DMS79 treated with DMSO at 0.1 percent for 48 hours (cell line): ENCODE measurements around the gene SLC25A26.

Experiments used
- DNase-seq: peaks from one replicate; lab custom pipeline; 2025; lab: John Stamatoyannopoulos, UW

Gene SLC25A26

GRCh38 chr3:66326340-66326739 lies 105.5 kb downstream of the SLC25A26 start:
- DNase-seq, result no peak

DNA sequence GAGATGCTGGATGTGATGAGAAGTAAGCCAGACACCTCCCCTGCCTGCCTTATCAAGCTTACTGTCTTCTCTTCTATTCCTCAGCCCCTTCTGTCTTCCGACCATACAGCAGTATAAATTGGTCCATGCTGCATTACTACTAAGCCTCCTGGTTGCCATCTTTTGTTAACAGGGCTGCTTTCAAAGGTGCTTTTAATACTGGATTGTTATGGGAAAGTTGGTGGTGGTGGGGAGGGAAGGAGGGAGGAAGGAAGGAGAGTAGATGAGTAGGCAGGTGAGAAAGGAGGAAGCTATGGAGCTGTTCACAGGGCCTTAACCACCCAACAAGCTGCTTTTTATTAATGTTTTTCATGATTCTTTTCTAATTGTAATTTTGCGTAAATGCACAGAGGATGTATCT lies 114.9 kb downstream of the SLC25A26 start:
- DNase-seq, result no peak

DNA sequence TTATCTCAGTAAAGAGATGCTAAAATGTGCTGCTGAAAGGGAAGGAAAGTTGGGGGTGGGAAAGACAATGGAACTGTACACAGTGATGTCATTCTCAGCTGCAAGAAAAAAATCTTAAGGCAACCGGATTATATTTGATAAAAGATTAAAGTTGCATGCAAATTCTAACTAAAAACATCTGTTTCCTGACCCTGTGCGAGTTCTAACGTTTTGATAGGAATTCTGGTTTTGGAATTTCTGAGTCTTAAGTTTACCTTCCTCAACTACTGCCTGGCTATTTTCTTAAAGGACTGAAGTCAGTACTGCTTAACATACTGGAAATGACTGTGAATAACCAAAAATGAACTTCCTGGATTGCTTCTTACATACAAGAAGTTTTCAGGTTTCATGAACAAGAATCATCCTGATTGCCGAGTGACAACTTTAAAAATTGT lies 115.5 kb downstream of the SLC25A26 start:
- no peak for DNase-seq

- DNase-seq, result no peak
Measured at GRCh38 chr3:66338927-66339326, 118.1 kb downstream of the SLC25A26 start.

DNA sequence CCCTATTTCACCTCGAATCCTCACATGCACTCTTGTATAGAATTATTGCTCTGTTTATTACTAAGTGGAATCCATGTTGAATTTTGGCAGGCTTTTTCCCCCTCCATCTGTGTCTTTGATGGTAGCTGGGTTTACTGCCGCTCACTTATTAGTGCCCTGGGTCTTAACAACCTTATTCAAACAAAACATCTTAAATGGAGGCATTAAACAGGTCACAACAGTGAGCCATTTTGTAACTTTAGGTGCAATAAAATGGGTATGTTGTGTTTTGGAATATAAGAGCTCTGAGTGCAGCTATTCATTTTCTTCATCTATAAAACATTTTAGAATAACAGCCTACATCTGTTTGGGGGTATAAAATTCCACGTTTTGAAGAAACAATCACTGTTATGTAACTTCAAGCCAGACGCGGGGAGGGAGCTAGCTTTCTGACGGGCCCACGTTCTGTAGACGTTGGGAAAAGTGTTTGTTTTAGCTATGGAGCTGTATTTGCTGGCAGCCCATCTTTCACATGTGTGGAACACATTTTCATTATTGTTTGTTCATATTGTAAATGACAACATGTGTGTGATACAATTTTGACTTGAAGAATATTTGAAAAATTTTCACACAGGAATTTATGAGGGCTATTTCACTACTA lies 122.0 kb downstream of the SLC25A26 start:
- no peak for DNase-seq

DNA sequence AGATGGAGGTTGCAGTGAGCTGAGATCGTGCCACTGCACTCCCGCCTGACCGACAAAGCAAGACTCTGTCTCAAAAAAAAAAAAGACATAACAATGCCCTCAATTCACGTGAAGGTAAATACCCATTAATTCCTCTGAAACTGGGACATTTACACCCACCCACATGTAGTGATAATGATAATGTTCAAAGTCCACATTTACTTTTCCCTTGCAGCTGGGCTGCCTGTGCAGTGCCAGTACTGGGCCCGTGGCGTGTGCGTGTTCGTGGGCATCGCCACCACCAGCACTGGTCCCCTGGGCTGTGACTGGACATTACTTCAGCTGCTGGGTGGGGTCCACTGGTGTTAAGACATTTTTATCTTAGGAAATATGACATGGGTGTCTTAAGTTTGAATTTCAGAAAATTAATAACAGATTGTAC lies 123.6 kb downstream of the SLC25A26 start:
- no peak for DNase-seq

DNA sequence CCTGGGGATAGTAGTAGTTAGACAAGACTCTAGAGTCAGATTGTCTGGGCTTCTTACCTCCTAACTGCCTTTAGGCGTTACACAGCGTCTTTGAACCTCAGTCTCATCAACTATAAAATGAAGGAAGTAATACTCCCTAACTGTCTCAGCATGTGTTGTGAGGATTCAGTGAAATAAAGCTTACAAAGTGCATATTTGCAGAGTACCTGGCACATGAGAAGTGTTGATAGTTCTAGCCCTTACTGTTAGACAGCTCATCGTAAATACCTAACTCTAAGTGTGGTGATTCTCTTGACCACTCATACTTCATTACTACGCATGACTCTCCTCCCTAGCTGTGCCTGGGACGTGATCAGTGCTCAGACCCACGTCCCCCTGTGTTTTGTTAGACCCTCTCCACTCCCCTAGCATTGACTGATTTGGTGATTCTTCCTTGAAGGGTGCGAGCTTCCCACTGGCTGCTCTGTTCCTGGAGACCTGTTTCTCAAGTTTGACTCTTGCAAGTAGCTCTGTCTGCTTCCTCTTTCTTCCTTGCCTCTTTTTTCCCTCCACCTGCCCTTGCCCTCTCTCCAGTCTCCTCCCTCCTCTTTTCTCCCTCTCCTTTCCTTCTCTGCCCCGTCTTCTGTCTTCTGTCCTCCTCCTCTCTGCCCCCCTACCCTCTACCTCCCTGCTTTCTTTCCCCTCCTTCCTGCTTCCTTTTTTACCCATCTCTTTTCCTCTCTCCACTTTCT lies 124.2 kb downstream of the SLC25A26 start:
- no peak for DNase-seq

DNA sequence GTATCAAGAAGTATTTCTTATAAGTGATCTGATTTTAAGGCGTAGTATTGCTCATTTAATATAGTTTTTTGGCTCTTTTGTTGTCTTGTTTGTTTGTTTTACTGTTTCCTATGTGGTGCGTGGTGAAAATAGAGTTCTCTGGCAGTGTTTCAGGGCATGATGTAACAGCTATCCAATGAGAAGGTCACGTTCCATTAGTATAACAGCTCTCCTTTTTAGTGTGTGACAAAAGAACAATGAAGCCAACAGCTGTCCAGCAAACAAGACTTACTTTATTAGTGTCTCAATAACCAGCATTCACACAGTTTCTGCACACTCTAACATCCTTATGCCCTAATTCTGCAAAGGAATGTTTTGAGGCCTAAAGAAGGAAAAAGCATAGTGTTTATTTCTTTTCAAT lies 127.9 kb downstream of the SLC25A26 start:
- no peak for DNase-seq

DNA sequence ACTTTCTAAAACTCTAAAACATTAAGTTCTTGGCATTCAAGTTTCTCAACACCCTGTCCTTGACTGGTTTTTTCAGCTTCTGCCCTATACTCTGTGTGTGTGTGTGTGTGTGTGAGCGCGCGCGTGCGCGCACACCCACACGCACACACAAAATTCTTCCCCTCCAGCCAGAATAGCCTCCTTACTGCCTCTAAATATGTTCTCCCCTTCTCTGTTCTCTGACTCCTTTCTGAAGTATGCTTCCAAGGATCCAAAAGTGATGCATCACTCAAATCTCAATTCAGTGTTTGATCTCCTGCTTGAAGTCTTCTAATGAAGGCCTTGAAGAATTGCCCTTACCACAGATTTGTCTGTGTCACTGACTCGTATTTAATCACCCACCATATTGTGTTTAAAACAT lies 129.8 kb downstream of the SLC25A26 start:
- DNase-seq, result no peak

DNA sequence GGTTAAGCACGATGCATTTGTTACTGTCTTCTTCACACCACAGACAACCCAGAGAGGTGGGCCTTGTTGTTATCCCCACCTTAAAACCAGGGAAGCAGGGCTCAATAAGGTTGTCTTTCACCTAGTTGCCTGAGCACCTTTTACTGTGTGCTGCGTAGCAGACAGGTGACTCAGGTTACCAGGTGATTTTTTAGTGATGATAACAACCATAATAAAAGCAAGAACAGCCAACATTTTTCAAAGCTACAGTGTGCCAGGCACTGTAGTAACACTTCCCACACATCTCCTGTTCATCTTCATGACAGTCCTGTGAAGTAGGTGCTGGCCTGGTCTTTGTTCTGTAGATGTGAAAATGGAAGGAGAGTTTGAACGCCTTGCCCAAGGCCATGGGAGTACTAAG lies 132.2 kb downstream of the SLC25A26 start:
- no peak for DNase-seq

DNA sequence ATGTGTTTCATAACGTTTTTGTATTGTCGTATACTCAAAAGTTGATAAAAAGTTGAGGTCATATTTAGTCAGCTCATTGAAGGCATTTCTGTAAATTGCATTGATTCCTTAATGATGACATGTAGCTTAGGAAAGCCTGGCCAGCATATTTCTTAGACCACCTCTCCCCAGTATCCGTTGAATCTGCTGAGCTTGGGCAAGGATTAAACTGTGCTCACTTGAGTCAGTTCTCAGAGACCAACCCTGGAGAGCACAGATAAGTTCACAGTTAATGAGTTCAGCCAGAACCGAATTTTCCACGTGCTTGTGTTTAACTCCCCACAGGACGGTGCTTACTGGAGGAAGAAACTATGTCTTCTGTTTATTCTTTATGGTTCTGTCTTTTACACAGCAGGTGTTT lies 132.7 kb downstream of the SLC25A26 start:
- no peak for DNase-seq

GRCh38 chr3:66354001-66354400 lies 133.2 kb downstream of the SLC25A26 start:
- no peak for DNase-seq

GRCh38 chr3:66355394-66355793 lies 134.6 kb downstream of the SLC25A26 start:
- DNase-seq, result no peak

- no peak for DNase-seq
Measured at GRCh38 chr3:66355997-66356396, 135.2 kb downstream of the SLC25A26 start.

- no peak for DNase-seq
Measured at GRCh38 chr3:66361356-66361755, 140.6 kb downstream of the SLC25A26 start.

GRCh38 chr3:66362541-66362941 lies 141.7 kb downstream of the SLC25A26 start:
- no peak for DNase-seq

DNA sequence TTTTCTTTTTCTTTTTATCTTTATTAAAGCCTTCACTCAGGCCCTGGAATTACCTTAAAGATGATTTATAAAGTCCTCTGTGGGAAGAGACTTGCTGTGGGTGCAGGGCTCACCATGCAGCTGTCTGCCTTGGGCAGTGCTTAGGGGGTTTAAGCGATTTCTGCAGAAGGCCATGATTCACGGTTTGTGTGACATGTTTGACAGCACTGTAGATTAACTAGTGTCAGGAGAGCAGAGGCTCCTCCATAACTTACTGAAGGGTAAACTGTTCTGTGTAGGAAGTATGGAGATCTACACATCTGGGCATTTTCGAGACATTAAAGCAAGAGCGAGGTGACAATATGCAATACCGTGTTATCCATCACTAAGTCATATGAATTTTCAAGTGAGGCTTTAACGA lies 142.3 kb downstream of the SLC25A26 start:
- no peak for DNase-seq

DNA sequence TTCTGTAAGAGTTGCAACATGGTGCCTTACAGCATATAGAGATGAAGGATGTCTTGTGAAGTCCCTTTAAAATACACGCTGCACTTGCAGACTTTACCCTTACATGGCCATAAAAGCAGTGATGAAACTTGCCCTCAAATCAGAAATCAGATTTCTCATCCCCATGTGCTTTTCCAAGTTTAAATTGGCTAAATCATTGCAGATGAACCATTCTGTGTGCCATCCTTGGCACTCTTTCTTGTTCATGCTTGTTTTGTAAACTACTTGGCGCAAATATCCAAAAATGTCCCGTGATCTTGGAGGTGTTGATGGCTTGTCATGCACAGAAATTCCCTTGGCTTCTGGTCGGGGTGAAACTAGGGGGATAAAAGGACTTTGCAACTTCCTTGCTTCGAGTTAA lies 144.3 kb downstream of the SLC25A26 start:
- no peak for DNase-seq

DNA sequence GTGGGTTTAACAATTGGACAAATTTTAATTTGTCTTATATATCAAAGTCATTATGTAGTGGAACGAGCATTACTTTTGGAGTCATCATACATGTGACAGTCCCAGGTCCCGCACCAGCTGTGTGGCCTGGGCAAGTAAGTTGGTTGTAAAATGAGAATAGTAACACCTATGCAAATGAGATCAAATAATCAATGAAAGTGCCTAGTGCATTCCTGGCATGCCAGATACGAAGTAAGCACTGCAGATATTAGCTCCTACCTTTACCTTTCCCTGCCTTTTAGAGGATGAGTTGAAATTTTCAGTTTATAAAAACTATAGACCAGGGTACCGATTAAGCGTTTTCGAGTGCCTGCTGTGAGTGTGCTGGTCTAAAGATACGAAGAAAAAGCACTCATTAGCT lies 145.9 kb downstream of the SLC25A26 start:
- DNase-seq, result no peak

DNA sequence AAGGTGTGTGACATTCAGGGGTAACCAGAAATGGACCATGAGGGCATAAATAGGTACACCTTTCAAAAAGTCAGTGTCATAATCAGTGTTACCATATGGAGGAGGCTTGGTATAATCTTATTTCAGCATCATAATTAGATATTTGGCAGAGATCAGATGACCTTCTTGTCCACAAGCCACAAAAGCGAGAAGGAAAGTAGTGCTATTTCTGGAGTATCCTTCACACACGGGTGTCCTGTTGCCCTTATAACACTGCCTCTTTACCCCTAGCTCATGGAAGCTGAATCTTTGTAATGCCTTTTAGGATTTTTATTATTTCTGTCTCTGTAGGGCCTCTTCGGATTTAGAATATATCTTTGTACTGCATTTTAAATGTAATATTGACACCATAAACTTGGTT lies 147.2 kb downstream of the SLC25A26 start:
- DNase-seq, result no peak

GRCh38 chr3:66370179-66370578 lies 149.4 kb downstream of the SLC25A26 start:
- DNase-seq, result no peak

- no peak for DNase-seq
Measured at GRCh38 chr3:66371432-66371831, 150.6 kb downstream of the SLC25A26 start.

GRCh38 chr3:66372681-66373350 lies 152.0 kb downstream of the SLC25A26 start:
- no peak for DNase-seq
